ENCODE results near the gene HCN1. TPM values are rescaled to one million over a fixed set of nuclear protein-coding genes. Genes with fewer than 3 reads are reported as not detected.
"Not testable (repeated sequence)": the region's sequence is repeated elsewhere in the genome, so short reads cannot be mapped to it uniquely, and the experiment has no call there.

Gene HCN1
- total RNA-seq, 1 experiment from 2014 or later, result not detected

DNA sequence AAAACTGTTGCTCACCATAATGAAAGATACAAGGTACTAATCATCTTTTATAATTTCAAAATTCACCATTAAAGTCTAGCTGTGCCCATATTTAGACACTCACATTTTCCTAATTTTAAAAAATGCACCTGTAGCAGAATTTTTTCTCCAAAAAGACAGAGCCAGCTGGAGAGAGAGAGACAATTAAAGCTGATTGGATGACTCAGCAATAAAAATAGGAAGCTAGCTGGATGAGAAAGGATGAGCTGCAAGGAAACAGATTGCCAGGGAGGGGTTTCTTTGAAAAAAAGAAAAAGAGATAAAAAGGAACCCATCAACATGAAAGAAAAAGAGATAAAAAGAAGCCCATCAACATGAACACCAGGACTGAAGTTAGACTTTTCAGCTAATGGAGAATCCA is 73.8 kb downstream of the HCN1 start:
- DNase-seq (ENCODE audit: extremely low read depth, low read depth), result no peak

GRCh38 chr5:45617859-45618416 is 78.2 kb downstream of the HCN1 start:
- no peak for DNase-seq (ENCODE audit: extremely low read depth, low read depth)

GRCh38 chr5:45609661-45610060 is 86.5 kb downstream of the HCN1 start:
- no peak for DNase-seq (ENCODE audit: extremely low read depth, low read depth)

DNA sequence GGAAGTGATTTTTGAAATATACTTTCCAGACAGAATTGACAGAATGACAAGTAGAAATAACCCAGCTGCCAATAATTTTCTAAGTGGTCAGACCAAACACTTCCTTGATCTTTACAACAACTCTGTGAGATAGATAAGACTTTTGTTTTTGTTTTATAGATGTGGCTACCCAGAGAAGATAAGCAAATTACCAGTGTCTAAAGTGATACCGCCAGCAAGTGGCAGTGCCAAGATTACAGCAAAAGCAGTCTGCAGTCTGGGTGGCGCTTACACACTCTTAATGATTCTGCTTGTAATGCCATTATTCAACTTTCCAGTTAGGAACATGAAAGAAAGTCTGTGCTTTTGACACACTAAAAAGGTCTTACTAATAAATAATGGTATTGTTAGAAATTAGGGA is 92.1 kb downstream of the HCN1 start:
- DNase-seq (ENCODE audit: extremely low read depth, low read depth), result no peak

DNA sequence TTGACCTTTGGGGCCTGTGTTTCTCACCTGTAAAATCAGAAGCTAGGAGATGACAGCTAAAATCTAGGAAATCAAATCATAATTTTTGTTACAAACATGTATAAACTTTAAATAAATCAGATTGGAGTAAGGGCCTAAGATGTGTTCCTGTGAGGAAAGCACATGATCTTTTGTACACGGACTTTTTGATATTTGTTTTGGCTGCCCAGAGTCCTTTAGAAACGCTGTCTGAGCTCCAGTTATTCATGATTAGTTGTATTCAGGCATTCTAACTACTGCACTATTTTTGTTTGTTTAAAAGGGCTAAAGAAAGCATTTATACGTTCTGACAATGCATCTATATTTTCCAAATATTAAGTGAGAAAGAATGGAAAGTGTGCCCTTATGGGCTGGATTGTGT is 94.8 kb downstream of the HCN1 start:
- DNase-seq (ENCODE audit: extremely low read depth, low read depth), result no peak

DNA sequence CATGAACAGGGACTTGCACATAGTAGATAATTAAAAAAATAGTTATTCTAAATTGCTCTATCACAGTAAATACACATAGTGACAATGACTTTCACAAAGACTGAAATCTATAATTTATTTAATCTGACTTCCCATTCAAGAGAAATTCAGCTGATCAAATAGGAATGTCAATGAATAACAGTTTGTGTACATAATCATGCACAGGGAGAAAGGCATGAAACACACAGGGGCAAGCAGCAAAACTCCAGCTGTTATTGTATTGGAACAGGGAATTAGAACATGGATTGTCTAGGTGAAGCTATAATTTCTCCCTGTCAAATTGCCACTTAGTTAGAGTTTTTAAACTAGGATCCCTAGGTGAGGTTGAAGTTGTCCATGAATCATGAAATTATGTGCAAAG is 99.9 kb downstream of the HCN1 start:
- no peak for DNase-seq (ENCODE audit: extremely low read depth, low read depth)

GRCh38 chr5:45586001-45586400 is 110.2 kb downstream of the HCN1 start:
- not testable (repeated sequence) for DNase-seq (ENCODE audit: extremely low read depth, low read depth)

DNA sequence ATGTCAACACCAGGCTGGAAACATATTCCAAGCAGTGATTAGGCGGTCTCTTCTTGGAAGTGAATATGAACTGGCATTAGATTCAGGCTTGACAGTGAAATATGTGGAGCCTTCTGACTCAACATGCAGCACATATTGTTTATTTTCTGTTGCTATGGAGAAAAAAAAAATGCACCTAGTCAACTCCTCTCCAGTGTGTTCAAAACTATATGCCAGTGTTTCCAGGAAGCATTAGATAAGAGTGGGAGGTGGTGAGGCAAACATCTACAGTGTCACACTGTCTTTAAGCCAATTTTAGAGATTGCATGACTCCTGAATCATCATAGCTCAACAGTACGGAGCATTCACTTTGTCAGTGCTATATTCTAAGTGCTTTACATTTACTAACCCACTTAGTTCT is 117.9 kb downstream of the HCN1 start:
- no peak for DNase-seq (ENCODE audit: extremely low read depth, low read depth)

DNA sequence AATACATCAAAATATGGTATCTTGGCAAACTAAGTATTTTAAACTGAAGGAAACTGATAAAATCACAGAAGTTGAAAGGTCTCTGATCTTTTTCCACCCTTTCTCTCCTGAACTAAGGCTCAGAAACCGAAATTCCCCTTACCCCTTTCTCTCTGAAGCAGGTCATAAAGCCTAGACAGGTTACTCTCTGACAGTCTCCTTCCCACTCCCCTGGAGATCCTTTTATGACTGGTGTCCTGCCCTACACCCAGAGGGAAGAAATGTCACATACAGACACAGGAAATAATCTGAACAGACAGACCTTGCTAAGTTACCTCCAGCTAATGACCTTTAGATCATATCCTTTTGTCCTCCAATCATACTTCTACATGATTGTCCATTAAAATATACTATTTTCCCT is 127.4 kb downstream of the HCN1 start:
- DNase-seq (ENCODE audit: extremely low read depth, low read depth), result no peak

DNA sequence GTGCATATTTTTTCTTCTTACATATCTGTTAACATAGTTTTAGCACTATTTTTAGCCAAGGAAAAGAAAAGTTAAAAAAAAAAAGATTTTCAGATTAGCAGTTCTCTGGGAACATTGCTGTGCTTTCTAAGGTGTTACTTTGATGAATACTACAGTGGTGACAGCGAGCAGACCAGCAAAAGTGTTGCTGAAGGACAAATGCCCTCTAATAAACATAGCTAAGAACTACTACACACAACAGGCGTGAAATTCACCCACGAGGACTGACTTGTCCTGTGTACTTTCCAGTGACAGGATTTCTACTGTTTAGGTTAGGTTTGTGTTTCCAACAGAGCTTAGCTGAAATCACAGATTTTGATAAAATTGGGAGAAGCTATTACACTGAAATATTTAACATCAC is 153.8 kb downstream of the HCN1 start:
- no peak for DNase-seq (ENCODE audit: extremely low read depth, low read depth)

GRCh38 chr5:45533663-45534062 is 162.5 kb downstream of the HCN1 start:
- DNase-seq (ENCODE audit: extremely low read depth, low read depth), result no peak

- no peak for DNase-seq (ENCODE audit: extremely low read depth, low read depth)
These were observed 163.2 kb downstream of the HCN1 start for GRCh38 chr5:45532826-45533624.

- no peak for DNase-seq (ENCODE audit: extremely low read depth, low read depth)
These were observed 175.1 kb downstream of the HCN1 start for GRCh38 chr5:45521067-45521466.

DNA sequence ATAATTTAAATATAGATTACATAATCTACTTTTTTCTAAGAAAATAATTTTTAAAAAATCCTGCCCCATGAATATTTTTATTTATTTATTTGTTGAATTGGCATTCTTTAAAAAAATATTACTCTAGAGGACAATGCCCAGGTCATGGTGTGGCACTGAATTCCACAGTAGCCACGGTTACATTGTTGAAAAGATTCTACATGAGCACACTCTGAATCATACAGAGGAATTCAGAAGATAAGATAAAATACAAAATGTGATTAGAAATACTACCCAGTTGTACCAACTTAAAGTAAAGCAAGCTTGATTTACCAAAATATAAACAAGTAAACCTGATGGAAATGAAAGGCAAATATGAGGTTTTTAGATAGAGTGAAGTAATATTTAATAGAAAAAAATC is 183.7 kb downstream of the HCN1 start:
- DNase-seq (ENCODE audit: extremely low read depth, low read depth), result no peak

DNA sequence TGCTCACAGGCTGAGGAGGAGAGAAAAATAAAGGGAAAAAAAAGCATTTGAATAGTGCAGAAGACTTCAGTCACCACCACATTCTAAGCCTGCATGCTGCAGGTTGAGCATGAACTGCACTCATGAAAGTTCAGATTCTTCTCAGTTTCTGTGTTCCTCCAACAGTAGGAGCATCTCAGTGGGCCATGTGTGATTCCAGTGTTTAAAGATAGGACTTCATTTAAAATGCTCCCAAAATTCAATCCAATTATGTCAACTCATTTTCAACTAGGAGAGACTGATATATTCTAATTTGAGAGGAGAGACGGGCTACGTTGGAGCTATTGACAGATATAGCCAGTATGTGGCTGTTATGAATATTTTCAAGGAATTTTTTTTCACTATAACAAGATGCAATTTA is 186.8 kb downstream of the HCN1 start:
- no peak for DNase-seq (ENCODE audit: extremely low read depth, low read depth)

- DNase-seq (ENCODE audit: extremely low read depth, low read depth), result no peak
These were observed 188.0 kb downstream of the HCN1 start for GRCh38 chr5:45508135-45508534.

DNA sequence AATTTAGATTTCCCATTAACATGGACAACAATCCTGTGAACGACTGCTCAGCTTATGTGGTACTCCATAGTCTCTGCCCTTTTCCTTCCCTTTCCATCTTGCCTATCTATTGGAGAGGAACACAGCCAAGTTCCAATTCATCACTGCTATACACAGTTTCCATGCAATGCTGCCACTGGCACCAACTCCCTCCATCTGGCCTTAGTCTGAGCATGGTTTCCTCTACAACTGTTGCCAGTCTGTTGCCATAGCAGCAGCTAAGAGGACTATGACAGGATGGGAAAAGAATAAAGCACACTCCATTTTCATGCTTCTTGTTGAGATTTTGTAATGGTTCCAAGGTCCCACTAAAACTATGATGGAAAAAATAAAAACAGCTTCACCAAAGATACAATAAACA is 189.0 kb downstream of the HCN1 start:
- no peak for DNase-seq (ENCODE audit: extremely low read depth, low read depth)

DNA sequence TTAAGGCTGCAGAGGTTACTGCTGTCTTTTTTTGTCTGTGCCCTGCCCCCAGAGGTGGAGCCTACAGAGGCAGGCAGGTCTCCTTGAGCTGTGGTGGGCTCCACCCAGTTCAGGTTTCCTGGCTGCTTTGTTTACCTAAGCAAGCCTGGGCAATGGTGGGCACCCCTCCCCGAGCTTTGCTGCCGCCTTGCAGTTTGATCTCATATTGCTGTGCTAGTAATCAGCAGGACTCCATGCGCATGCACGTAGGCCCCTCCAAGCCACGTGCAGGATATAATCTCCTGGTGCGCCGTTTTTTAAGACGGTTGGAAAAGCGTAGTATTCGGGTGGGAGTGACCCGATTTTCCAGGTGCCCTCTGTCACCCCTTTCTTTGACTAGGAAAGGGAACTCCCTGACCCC is 197.2 kb downstream of the HCN1 start:
- DNase-seq (ENCODE audit: extremely low read depth, low read depth), result not testable (repeated sequence)

GRCh38 chr5:45491368-45491767 is 204.8 kb downstream of the HCN1 start:
- no peak for DNase-seq (ENCODE audit: extremely low read depth, low read depth)

DNA sequence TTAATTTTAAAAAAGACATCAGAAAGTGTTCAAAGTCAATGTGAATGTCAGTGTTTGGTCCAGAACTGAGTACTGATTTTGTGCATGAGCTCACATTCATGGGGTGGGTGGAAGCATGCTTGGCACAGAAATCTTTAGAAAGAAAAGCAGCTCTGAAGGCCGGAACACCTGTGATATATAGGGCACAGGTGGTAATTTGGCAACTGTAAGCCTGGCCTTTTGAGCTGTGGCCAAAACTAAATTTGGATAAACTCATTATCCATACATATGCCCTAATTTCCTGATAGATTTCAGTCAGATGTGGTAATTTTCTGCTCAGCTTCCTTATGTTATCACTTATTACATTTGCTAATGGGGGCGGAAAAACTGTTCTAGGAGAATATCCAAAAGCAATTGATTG is 211.4 kb downstream of the HCN1 start:
- no peak for DNase-seq (ENCODE audit: extremely low read depth, low read depth)

GRCh38 chr5:45454114-45454513 is 242.1 kb downstream of the HCN1 start:
- no peak for DNase-seq (ENCODE audit: extremely low read depth, low read depth)

GRCh38 chr5:45444856-45445255 is 251.3 kb downstream of the HCN1 start:
- DNase-seq (ENCODE audit: extremely low read depth, low read depth), result not testable (repeated sequence)

DNA sequence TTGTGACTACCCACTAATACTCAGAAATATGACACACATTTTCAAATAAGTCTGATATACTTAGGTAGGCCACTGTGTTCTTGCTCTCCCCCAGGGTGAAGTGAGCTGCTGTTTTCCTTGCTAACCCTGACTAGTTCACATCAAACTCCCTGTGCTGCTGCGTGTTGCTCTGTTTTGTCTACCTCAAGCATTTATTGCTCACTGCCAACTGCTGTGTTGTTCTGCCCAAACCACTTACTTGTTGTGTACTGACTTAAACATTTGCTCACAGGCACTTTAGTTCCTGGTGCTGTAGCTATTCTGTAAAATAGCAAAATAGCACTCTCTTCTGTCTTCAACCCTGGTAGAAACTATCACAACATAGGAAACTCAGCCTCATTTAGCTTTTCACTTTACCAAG is 255.7 kb downstream of the HCN1 start:
- no peak for DNase-seq (ENCODE audit: extremely low read depth, low read depth)

Data from NCI-H460 (cell line).